Natural killer cell (primary cell): Measurements from ENCODE around the gene CSNK1D. TPM values are rescaled to one million over a fixed set of nuclear protein-coding genes. Genes with fewer than 3 reads are reported as not detected.
A peak's percentile ranks its signal among the peaks of the same experiment; 100 is the strongest.

Experiments used
- ATAC-seq, 3 donors: fragments of 150-1000 bp in 2 of 3; fragments of 200-7000 bp in 1 of 3; cut with Tn5 transposase; 1 replicate in 1 of 3; 2 replicates in 2 of 3; pipeline ENCODE4 v1.10.0; 2021; ENCODE audit warnings: mild to moderate bottlenecking in 2 of 3, moderate library complexity in 2 of 3
- DNase-seq, 2 donors: peaks; one replicate each; pipeline versions ENCODE4 v3.0.0 to v3.0.0-alpha.2; 2013 to 2021; ENCODE audit warnings: mixed read lengths in 1 of 2
- H3K27ac ChIP-seq: one replicate; pipeline ENCODE4 v1.5.1; 2013; ENCODE audit warnings: mild to moderate bottlenecking, low read length
- H3K27me3 ChIP-seq: one replicate; pipeline ENCODE4 v1.6.1; 2013; ENCODE audit warnings: low read length; ENCODE audit not compliant: control insufficient read depth, insufficient read depth
- H3K36me3 ChIP-seq: one replicate; pipeline ENCODE4 v1.6.1; 2013; ENCODE audit warnings: low read length; ENCODE audit not compliant: control insufficient read depth, insufficient read depth
- H3K4me1 ChIP-seq: one replicate; pipeline ENCODE4 v1.6.1; 2013; ENCODE audit warnings: low read length; ENCODE audit not compliant: control insufficient read depth, insufficient read depth
- H3K4me3 ChIP-seq: one replicate; pipeline ENCODE4 v1.5.1; 2013; ENCODE audit warnings: low read length
- H3K9me3 ChIP-seq: one replicate; pipeline ENCODE4 v1.6.1; 2013; ENCODE audit warnings: low read length; ENCODE audit not compliant: control insufficient read depth, insufficient read depth
- H3K27ac Mint-ChIP-seq, 2 donors: one replicate each; pipeline ENCODE4 v1.8.0; 2022; ENCODE audit warnings: mild to moderate bottlenecking in 2 of 2, mixed read lengths in 2 of 2, moderate library complexity in 1 of 2
- H3K27me3 Mint-ChIP-seq, 2 donors: one replicate each; pipeline ENCODE4 v1.8.0; 2022; ENCODE audit warnings: low read depth in 2 of 2, mixed read lengths in 2 of 2
- H3K36me3 Mint-ChIP-seq: one replicate; pipeline ENCODE4 v1.8.0; 2022; ENCODE audit warnings: mixed read lengths
- H3K4me1 Mint-ChIP-seq, 2 donors: one replicate each; pipeline ENCODE4 v1.8.0; 2022; ENCODE audit warnings: mixed read lengths in 2 of 2
- H3K4me3 Mint-ChIP-seq: one replicate; pipeline ENCODE4 v1.8.0; 2022; ENCODE audit warnings: mild to moderate bottlenecking, moderate library complexity, mixed read lengths
- H3K9me3 Mint-ChIP-seq, 2 donors: one replicate each; pipeline ENCODE4 v1.8.0; 2022; ENCODE audit warnings: mixed read lengths in 2 of 2
- WGBS: methylation state at CpG from one replicate; pipeline ENCODE4 v1.1.7; 2013; ENCODE audit warnings: missing lambda C conversion rate; ENCODE audit not compliant: insufficient coverage; 5-methylcytosine and 5-hydroxymethylcytosine counted together
- intact Hi-C: fragments of 100-400 bp; cut with micrococcal nuclease; formaldehyde crosslinking; loops from one replicate; pipeline ENCODE4 v1.14.2; 2022
- total RNA-seq, 4 donors: library from RNA; stranded (reverse); fragments of 120-200 nt in 1 of 4; gene quantifications; one replicate each; pipeline versions ENCODE4 v1.2.3 to v1.2.4, GENCODE V29; 2013 to 2022
- TF ChIP-seq, protein P1 (sequence below): fragments of 200-600 bp; IDR thresholded peaks from one replicate; pipeline ENCODE4 v1.8.0; 2022; ENCODE audit warnings: antibody characterized with exemption

CSNK1D gene
- total RNA-seq, 3 donors from 2014 or later (not counting 1 experiment from before 2014, with no cell fraction given): 423 to 475 (median 468) TPM

GRCh38 chr17:82252511-82253178 is 20.9 kb downstream of the CSNK1D start:
- Mint-ChIP-seq H3K27ac (peak overlapping the region; percentile 75 to 79), H3K27me3 (no peaks in the 10 kb centered on the region), H3K4me1 (peaks cover 36 to 37% of the 10 kb centered on the region in 2 donors), H3K9me3 (no peaks in the 10 kb centered on the region), H3K4me3 (no peak overlapping the region), H3K36me3 (peaks cover 27% of the 10 kb centered on the region)
- TF ChIP-seq, protein P1, sequence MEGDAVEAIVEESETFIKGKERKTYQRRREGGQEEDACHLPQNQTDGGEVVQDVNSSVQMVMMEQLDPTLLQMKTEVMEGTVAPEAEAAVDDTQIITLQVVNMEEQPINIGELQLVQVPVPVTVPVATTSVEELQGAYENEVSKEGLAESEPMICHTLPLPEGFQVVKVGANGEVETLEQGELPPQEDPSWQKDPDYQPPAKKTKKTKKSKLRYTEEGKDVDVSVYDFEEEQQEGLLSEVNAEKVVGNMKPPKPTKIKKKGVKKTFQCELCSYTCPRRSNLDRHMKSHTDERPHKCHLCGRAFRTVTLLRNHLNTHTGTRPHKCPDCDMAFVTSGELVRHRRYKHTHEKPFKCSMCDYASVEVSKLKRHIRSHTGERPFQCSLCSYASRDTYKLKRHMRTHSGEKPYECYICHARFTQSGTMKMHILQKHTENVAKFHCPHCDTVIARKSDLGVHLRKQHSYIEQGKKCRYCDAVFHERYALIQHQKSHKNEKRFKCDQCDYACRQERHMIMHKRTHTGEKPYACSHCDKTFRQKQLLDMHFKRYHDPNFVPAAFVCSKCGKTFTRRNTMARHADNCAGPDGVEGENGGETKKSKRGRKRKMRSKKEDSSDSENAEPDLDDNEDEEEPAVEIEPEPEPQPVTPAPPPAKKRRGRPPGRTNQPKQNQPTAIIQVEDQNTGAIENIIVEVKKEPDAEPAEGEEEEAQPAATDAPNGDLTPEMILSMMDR: no peak
- Histone ChIP-seq H3K36me3 (peaks cover 71% of the 10 kb centered on the region), H3K4me1 (peaks cover 16% of the 10 kb centered on the region), H3K27me3 (no peaks in the 10 kb centered on the region), H3K9me3 (no peaks in the 10 kb centered on the region), H3K27ac (no peak overlapping the region), H3K4me3 (no peak overlapping the region)
- intact Hi-C loops: loop anchor here (10.0 kb wide), 1 partner anchor 48 kb away; no protein-coding TSS in a partner anchor
- WGBS: 97% methylated on average over 28 of the region's 28 CpGs
- ATAC-seq: no peak
- no peak for DNase-seq

DNA sequence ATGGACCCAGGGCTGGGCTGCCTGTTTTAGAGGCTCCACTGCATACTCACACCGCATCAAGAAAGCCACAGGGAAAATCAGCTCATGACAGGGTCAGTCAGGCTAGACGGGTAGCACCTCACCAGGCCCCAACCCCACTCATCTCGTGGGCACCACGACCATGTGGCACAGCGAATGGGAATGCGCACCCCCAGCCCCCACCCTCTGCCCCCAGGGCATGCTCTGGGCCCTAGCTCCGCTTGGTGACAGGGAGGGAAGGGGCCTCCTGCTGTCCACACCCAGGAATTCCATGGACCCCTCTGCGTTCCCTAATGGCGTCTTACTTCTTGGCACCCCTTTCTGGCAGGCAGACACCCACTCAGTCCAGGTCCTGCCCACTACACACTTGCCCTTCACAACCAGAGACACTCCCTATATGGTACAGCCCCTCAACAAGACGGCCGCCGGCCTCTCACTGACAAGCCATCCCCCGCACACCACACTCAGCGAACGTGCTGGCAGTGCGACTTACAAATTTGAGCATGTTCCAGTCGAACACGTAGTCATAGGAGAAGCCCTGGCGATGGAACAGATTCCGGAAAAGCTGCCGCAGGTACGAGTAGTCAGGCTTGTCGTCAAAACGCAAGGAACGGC is 22.5 kb downstream of the CSNK1D start:
- no peaks in the 10 kb centered on the region for H3K9me3 ChIP-seq
- no peak for DNase-seq
- no peak overlapping the region for H3K27ac ChIP-seq
- H3K27me3 ChIP-seq: no peaks in the 10 kb centered on the region
- no peak overlapping the region for H3K4me3 ChIP-seq
- TF ChIP-seq, protein P1: no peak
- peaks cover 85% of the 10 kb centered on the region for H3K36me3 ChIP-seq
- ATAC-seq: no peak
- peak overlapping the region; percentile 31 for H3K4me3 Mint-ChIP-seq
- H3K36me3 Mint-ChIP-seq: peaks cover 18% of the 10 kb centered on the region
- intact Hi-C loops: loop anchor here (10.0 kb wide), 1 partner anchor 46 kb away; no protein-coding TSS in a partner anchor
- H3K27ac Mint-ChIP-seq: peak overlapping the region; percentile 75 to 79
- H3K27me3 Mint-ChIP-seq: no peaks in the 10 kb centered on the region
- H3K4me1 Mint-ChIP-seq: peaks cover 32 to 38% of the 10 kb centered on the region in 2 donors
- H3K4me1 ChIP-seq: peaks cover 23% of the 10 kb centered on the region
- 95% methylated on average over 25 of the region's 25 CpGs for WGBS
- no peaks in the 10 kb centered on the region for H3K9me3 Mint-ChIP-seq

GRCh38 chr17:82249896-82250581 is 23.5 kb downstream of the CSNK1D start:
- peaks cover 12% of the 10 kb centered on the region for H3K36me3 Mint-ChIP-seq
- WGBS: 95% methylated on average over 33 of the region's 33 CpGs
- H3K27ac Mint-ChIP-seq: peak overlapping the region; percentile 18 to 79

More at GRCh38 chr17:82249896-82250581, 23.5 kb downstream of the CSNK1D start:
- peaks cover 23% of the 10 kb centered on the region for H3K4me1 ChIP-seq
- intact Hi-C loops: loop anchor here (10.0 kb wide), 2 partner anchors 45 to 165 kb away; partner anchors contain the start of genes HEXD and OGFOD3
- H3K27ac ChIP-seq: no peak overlapping the region
- H3K9me3 ChIP-seq: no peaks in the 10 kb centered on the region
- H3K9me3 Mint-ChIP-seq: no peaks in the 10 kb centered on the region
- no peak overlapping the region for H3K4me3 ChIP-seq
- H3K4me1 Mint-ChIP-seq: peaks cover 28 to 40% of the 10 kb centered on the region in 2 donors
- peaks cover 85% of the 10 kb centered on the region for H3K36me3 ChIP-seq
- H3K4me3 Mint-ChIP-seq: no peak overlapping the region
- DNase-seq: no peak
- no peaks in the 10 kb centered on the region for H3K27me3 ChIP-seq
- TF ChIP-seq, protein P1: no peak
- ATAC-seq: no peak
- H3K27me3 Mint-ChIP-seq: no peaks in the 10 kb centered on the region
